CD4-positive, alpha-beta T cell treated with Interleukin-17A for 1 hour (primary cell): ENCODE measurements around the gene ZGLP1.
"Not testable (repeated sequence)": the region's sequence is repeated elsewhere in the genome, so short reads cannot be mapped to it uniquely, and the experiment has no call there.

Experiments
- DNase-seq: peaks from one replicate; pipeline ENCODE4 v3.0.0-alpha.2; 2020

The ZGLP1 gene

DNA sequence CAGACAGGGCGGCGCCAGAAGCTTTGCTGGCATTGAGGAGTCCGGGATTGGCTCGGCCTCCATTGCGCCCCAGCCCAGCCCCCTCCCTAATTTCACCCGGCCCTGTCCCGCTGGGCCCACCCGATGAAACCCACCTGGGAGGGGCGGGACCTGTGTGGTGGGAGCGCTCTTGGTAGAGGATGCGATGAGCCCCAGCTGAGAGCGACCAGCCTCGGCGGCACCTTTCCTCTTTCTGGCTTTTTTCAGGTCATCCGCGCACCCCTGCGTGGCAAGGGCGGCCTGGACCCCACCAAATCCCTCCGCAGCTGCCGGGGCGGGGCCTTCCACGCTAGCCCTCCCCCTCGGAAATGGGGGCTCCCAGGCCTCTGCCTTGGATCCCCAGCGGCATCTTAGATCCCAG is at the start of gene ZGLP1:
ZGLP1 (minus strand) TSS at position 393 of the 400 bp plus-strand sequence.
- DNase-seq, result no peak

DNA sequence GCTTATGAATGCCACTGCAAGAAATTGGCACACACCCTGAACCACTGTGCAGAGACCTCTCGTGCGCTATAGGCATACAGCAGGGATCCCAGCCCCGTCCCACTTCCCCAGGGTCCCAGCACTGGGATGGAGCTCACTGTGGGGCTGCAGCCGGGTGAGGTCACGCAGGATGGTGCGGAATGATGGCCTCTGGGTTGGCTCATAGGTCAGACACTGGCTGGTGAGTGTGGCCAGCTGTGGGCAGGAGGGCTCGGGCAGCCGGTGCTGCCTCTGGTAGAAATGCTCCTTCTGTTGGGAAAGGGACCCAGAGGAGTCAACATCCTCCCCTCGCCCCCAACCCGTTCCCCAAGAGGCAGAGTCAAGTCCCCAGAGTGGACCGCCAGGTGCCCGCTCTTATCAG is 46.8 kb upstream of the ZGLP1 start:
- DNase-seq, result no peak

DNA sequence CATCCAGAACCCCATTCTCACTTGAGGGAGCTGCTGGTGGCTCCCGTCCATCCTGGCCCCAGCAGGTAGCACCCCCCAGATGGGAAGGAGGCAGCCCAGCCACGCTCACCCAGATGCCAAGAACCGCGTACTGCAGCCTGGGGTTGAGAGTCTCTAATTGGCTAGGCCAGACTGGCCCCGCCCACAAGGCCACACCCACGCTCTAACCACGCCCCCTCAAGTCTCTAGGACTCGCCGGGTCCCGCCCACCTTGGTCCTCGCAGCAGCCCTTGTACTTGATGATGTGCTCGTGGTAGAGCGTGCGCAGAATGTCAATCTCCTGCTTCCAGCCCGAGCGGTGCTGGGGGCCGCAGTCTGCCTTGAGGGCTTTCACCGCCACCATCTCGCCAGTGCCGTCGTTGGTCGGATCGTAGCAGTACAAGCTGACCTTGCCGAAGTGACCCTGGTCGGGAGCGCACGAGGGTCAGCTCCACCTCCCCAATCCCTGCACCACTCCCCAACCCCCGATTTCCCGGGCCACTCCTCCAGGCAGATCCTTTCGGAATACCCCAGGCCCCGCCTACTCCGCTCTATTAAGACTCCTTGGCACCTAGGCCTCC is 44.3 kb upstream of the ZGLP1 start:
- DNase-seq, result peak; percentile 38

DNA sequence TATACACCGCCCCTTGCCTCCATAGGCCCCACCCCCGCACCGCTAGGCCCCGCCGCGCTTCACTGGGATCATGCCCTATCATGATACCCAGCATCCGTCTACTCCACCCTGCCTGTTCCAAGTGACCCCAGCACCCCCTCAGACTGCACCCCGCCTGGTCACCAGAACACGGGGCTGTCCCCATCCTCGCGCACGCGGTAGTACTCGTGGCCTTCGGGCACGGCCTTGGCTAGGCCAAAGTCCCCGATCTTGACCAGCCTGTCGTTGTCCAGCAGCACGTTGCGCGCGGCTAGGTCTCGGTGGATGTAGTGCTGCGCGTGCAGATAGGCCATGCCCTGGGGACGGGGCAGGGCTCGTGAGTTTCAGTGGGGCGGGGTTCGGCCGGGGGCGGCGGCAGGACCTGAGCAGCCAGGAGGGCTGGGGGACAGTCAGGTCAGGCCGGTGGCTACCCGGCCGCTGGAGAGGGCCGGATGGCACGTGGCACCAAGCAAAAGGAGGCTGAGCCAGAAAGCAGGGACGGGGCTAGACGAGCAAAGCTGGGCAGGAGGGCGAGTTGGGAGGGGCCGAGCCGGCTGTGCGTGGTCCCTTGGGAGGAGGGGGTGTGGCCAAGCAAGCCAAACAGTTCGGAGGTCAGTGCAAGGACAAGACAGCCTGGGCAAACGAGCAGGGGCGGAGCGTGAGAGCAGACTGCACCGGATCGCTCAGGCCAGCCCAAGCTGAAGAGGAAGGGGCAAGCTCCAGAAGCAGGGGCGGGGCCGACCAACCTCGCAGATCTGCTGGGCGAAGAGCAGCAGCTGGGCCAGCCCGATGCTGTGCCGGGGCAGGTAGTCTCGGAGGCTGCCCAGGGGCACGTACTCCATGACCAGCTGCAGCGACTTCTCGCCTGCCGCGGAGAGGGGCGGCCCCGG is 43.4 kb upstream of the ZGLP1 start:
- DNase-seq, result no peak

DNA sequence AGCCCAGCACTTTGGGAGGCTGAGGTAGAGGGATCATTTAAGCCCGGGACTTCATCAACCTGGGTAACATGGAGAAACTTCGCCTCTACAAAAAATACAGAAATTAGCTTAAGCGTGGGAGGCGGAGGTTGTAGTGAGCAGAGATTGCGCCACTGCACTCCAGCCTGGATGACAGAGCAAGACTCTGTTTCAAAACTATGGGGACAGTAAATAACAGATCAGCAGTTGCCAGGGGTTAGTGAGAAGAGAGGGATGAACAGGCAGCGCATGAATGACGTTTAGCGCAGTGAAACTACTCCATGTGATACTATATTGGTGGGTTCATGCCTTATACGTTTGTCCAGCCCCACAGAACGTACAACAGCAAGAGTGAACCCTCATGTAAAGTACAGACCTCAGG is 36.9 kb upstream of the ZGLP1 start:
- no peak for DNase-seq

DNA sequence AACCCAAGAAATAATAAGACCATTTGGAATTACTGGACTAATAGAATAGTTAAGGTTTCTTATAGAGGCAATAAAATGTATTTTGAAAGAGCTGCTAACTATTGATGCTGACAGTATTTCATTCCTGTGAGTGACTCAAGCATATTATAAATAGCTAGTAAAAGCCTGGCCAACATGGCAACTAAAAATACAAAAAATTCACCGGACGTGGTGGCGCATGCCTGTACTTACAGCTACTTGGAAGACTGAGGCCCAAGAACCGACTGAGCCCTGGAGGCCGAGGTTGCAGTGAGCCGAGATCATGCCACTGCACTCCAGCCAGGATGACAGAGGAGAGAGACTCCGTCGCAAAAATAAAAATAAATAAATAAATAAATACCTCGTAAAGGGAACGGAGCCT is 35.2 kb upstream of the ZGLP1 start:
- no peak for DNase-seq

DNA sequence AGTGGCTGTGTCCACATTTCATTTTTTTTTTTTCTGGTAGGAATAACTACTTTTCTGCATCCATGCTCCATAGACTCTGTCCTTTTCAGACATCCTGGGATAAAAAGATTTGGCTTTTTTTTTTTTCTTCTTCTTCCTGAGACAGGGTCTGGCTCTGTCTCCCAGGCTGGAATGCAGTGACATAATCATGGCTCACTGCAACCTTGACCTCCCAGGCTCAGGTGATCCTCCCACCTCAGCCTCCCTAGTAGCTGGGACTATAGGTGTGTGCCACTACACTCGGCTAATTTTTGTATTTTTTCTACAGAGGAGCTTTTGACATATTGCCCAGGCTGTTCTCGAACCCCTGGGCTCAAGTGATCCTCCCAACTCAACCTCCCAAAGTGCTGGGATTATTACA is 33.9 kb upstream of the ZGLP1 start:
- no peak for DNase-seq

DNA sequence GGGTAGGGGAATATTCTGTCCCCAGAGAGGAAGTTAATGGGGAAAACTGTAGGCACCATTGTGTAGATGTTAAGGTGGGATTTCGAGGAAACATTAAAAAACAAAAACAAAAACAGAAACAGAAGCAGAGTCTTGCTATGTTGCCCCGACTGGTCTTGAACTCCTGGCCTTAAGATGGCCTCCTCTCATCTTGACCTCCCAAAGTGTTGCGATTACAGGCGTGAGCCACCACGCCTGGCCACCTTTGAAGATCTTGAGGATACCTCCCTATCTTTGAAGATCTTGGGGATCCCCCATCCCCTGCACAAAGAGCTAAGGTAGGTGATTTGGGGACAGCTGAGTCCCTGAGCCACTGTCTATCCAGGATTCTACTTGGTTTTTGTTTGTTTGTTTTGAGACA is 30.4 kb upstream of the ZGLP1 start:
- peak; percentile 20 for DNase-seq

DNA sequence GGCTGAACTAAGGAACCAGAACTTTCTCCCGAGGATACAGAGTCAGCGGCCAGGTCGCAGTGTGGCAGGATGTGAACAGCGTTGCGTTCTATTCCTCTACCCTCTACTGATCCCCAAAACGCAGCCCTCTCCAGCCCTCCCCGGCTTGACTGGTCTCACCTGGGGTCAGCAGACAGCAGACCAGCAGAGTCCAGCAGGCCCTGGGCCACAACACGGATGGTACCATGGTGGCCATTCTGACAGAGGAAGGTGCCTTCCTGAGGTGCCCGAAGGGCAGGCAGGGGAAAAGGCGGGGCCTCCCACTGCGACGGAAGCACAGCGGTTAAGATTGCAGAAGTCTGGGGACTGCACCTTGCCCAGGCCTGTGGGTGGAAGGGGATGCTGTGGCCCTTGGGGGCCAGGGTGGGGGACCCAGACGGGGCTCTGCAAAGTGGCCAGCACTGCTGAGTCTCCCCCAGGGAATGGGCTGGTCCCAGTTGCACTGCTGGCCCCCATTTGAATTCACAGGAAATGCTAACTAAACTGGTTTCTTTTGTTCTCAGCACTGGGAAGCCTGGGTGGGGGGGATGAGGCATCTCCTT is 29.9 kb upstream of the ZGLP1 start, which contains the start of gene ICAM3:
ICAM3 (minus strand) TSS at position 245 of the 581 bp plus-strand sequence; CDS start at position 235, 10 bp downstream.
- DNase-seq, result peak; percentile 63

DNA sequence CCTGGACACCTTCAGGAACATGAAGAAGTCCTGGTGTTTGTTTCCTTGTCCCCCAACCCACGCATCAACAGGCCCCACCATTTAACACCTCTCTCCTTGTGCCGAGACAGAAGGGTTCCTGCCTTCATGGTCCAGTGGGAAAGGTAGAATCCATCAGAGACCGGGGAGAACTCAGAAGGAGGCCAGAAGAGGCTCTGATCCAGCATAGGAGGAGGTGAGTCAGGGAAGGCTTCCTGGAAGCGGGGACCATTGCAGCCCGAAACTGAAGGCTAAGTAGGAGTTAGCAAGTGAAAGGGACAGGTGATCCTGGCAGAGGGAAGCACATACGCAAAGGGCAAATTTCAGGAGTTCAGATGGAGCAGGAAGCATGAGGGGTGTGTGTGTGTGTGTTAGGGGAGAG is 29.3 kb upstream of the ZGLP1 start:
- no peak for DNase-seq

DNA sequence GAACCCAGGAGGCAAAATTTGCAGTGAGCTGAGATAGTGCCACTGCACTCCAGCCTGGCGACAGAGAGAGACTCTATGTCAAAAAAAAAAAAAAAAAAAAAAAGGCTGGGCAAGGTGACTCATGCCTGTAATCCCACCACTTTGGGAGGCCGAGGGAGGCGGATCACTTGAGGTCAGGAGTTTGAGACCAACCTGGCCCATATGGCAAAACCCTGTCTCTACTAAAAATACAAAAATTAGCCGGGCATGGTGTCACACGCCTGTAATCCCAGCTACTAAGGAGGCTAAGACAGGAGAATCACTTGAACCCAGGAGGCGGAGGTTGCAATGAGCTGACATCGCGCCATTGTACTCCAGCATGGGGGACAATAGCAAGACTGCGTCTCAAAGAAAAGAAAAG is 27.1 kb upstream of the ZGLP1 start:
- DNase-seq, result not testable (repeated sequence)

DNA sequence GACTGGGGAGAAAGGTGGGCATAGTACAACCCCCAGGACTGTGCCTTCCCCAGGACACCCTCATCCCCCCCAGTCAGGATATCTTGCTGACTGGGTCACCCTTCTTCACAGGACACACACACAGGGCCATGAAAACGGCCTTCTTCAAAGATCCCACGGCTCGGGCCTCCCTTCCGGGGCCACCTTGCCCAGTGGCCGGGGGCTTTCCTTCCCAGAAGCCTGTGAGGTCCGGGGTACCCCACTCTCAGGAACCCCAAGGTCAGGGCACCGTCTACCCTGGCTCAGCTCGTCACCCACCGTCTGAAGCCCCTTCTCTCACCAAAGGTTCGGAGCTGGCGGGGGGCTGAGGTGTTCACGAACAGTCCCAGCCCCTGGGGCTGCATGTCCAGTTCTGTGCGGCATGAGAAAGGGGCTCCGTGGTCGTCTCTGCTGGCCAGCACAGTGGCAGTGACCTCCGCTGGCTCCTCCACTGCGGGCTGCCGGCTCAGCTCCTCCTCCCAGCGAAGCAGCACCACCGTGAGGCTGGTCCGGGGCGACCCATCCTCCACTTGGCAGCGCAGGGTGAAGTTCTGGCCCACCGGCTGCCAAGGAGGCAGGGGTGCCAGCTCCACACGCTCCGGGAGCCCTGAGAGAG is 25.9 kb upstream of the ZGLP1 start:
- no peak for DNase-seq

DNA sequence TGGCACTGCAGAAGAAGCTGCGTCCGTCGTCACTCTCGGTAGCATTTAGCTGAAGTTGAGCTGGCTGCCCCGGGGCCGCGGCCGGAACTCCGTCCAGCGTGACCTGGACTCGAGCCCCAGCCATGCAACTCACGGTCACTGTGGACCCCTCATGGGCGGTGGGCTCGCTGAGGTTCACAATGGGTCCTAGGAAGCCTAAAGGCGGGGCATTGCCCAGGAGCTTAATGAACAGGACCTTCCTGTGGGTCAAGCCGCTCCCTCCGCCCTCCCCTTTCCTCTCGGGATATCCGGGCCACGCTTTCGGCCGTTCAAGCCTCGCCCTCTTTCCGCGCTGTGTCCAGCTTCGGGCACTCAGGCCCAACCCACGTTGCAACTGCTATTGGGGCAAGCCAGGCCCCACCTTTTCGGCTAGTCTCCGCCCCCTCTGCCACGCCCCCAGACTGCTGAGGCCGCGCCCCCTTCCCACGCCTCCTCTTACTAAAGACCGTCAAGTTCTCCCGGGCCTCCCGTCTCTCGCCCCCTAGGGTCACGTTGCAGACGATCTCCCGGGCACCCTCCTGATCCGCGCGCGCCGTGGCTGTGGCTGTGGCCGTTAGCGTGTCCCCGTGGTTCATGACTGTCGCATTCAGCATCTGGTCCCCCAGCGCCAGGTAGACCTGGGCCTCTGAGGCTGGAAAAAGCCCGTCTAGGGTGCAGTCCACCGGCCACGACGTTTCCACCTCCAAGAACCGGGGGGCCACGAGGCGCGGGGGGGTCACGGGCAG is 25.2 kb upstream of the ZGLP1 start:
- peak; percentile 28 for DNase-seq

DNA sequence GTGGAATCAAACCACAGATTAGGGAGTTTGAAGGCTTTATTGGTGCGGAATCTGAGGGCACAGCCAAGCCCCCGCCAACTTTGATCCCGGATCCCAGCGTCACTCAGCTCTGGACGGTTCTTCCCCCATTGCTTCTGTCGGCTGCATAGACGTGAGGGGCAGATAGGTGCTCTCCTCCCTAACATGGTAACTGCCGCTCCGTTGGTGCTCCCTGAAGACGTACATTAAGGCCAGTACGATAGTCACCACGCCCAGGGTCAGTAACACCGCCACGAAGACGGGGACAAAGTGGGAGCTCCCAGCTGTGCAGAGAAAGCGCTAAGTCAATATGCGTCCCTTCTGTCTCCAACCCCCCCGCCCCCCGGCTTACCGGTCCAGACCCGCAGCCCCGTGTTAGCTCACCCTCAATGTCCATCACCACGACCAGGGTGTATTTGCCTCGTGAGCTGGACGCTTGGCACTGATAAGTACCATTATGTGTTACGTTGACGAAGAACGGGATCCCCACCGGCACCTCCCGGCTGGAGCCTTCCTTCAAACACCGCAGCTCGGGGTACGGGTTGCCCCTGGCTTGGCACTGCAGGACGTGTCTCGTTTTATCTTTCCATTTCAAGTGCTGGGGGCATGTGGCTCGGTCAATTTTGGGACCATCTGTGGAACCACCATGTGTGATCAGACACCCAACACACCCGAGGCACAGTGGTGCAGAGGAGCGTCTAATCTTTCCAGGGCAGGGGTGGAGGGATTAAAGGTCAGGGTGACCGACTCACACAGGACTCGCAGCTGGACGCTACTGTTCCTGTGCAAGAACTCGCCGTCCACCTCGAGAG is 24.4 kb upstream of the ZGLP1 start:
- no peak for DNase-seq

DNA sequence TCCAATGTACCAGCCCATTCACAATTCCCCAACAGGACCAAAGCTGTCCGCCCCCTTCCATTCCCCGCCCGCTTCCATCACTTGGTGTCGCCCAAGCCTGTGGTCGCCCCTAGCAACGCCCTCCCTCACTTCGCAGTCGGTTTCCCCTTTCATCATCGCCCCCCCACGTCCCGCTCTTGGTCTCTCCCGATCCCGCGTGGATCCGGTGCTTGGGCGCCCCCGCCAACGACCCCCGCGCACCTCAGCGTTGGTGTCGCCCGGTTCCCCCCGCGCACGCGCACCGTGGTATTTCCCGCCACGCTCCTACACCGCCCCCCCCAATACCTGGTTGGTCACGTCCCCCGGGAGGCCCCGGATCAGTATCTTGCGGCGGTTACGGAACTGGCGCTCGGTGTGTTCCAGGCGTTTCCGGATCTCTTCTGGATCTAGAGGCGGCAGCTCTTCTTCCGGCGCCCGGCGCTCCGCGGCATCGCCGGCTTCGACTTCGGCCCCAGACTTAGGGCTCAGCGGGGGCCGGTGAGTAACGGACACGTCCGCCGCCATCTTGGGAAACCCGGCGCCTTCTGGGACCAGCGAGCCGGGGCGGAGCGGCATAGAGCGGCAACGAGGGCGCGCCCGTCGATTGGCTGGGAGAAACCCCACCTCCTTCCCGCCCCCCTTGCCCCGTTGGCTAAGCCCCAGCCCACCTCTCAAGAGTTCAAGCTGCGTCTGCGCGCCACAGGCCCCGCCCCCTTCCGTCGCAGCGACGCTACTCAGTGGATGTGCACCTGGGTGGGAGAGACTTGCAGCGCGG is 23.5 kb upstream of the ZGLP1 start, which contains the start of gene RAVER1:
RAVER1 (minus strand) TSS at position 565 of the 793 bp plus-strand sequence; CDS start at position 543, 22 bp downstream.
- peak; percentile 98 for DNase-seq

DNA sequence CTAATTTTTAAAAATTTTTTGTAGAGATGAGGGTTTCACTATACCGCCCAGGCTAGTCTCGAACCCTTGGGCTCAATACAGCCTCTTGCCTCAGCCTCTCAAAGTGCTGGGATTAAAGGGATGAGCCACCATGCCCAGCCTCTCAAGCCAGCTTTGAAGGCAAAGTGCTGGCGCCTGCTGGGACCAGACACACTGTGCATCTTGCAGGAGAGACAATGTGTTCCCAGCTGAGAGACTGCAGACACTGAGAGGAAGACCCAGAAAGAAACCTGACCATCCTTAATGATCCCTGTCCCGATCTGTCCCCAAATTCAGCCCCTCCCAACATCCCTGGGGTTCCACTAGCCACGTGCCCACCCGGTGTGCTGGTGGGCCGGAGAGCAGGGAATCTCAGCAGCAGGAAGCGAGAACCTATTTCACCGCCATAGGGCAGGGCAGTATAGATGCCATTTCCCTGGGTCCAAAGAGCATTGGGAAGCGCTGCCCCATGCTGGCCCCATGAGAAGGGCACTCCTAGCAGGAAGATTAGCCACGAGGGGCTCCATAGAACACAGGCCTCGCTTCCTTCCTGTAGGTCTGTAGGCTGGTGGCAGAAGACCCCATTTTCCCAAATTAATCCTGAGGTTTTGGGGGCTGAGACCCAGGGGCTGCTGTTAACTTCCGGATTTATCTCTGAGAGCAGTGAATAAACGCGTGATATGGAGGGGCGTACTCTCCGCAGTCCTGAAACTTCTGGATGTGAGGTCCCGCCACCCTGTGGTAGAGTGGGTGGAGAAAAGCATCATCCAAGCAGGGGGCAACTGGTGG is 22.7 kb upstream of the ZGLP1 start:
- no peak for DNase-seq

DNA sequence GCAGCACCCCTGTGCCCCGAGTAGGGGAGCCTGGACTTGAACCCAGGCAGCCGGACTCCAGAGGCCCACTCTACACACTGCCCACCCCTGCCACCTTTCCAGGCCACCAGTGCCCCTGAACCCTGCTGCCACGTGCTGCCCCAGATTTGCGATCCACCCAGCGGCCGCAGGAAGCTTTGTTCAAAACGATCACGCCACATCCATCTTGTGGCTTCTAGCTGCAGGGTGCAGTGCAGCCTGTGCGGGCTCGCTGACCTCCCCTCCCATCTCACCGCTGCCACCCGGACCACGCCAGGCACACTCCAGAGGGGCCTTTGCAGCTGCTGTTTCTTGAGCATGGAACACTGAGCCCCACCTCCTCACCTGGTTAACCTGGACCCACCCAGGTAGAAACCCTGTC is 19.9 kb upstream of the ZGLP1 start:
- no peak for DNase-seq

DNA sequence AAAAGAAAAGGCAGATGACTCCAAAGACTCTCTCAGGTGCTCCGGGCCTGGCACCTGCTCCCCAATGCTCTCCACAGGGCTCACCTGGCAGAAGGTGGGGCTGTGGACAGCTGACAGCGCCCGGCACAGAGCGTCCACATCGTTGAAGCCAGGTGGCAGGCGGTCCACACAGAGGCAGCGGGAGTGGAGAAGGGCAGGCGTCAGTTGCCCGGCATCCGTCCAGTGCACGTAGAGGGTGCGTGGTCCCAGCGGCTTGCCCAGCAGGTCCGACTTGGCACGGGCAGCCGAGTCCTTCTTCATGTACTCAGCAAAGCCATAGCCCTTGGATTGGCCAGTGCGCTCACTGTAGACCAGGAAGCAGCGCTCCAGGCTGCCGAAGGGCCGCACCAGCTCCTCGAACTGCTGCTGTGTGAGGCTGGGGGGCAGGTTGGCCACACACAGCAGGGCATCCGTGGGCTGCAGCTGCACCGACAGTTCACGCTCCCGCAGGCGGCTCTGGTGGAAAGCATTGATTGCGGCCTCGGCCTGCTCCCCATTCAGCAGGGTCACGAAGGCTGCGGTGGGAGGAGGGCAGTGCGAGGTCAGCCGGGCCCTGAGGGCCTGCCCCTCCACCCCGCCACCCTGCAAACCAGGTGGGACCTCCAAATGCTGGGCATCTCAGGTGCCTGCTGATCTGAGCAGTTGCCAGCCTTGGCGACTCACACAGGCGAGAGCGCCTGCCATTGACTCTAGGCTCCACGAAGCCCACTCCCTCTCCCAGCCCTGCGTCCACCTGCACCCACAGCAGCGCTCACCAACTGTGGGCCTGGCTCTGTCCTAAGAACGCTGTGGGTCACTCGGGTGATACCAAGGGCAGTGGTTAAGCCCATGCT is 19.2 kb upstream of the ZGLP1 start:
- DNase-seq, result no peak

DNA sequence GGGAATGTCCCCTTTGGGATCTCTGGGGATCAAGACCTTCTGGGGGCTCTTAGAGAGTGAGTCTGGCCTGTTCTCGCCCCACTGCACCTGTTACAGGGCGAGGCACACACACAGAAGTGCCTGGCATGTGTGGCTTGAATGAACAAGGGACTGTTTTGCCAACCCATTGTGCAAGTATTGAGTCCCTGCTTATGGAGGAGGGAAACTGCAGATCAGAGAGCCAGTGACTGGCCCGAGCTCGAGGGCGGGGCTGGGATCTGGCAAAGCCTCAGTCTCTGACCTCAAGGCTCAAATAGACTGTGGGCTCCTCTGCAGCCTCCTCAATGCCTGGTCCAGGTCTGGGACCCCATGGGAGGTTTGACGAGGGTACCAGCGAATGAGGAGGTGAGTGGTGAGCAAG is 18.2 kb upstream of the ZGLP1 start:
- no peak for DNase-seq
